GM13976 (cell line): ENCODE measurements around the gene VPS8.
A peak's percentile ranks its signal among the peaks of the same experiment; 100 is the strongest.

Source experiments
- DNase-seq: peaks from one replicate; pipeline ENCODE4 v3.0.0; 2012; ENCODE audit warnings: low spot score
- in situ Hi-C: fragments of 300-500 bp; cut with MboI; formaldehyde crosslinking; loops from one replicate; pipeline ENCODE4 v1.12.0; 2022; ENCODE audit warnings: low sequenced_read_pairs, mixed read lengths, inconsistent platforms; ENCODE audit not compliant: unreplicated experiment
- TF ChIP-seq, protein P1 (sequence below): IDR thresholded peaks from 2 replicates; pipeline ENCODE4 v1.5.1; 2012; ENCODE audit warnings: borderline replicate concordance, mild to moderate bottlenecking; ENCODE audit not compliant: insufficient read depth; ENCODE audit errors: extremely low read depth, missing control alignments, control extremely low read depth

The VPS8 gene

DNA sequence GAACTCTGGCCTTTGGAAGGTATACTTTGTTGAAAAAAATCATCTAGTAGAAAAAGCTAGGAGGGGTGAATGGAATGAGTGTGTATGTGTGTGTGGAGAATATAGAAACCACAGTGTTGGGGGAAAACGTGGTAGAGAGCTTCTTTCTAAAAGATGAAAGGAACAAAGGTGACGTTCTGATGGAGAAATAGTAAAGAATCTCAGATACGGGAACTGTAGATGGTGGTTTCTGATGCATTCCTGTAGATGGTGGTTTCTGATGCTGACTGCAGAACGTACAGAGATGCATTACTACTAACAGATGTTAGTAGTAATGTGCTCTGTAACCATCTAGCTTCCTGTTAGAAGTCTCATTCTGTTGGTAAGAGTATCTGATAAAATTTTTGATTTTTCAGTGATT, 60.2 kb downstream of the VPS8 start:
- TF ChIP-seq, protein P1, sequence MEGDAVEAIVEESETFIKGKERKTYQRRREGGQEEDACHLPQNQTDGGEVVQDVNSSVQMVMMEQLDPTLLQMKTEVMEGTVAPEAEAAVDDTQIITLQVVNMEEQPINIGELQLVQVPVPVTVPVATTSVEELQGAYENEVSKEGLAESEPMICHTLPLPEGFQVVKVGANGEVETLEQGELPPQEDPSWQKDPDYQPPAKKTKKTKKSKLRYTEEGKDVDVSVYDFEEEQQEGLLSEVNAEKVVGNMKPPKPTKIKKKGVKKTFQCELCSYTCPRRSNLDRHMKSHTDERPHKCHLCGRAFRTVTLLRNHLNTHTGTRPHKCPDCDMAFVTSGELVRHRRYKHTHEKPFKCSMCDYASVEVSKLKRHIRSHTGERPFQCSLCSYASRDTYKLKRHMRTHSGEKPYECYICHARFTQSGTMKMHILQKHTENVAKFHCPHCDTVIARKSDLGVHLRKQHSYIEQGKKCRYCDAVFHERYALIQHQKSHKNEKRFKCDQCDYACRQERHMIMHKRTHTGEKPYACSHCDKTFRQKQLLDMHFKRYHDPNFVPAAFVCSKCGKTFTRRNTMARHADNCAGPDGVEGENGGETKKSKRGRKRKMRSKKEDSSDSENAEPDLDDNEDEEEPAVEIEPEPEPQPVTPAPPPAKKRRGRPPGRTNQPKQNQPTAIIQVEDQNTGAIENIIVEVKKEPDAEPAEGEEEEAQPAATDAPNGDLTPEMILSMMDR, result no peak
- DNase-seq, result no peak
- in situ Hi-C loops, result no loop called here

DNA sequence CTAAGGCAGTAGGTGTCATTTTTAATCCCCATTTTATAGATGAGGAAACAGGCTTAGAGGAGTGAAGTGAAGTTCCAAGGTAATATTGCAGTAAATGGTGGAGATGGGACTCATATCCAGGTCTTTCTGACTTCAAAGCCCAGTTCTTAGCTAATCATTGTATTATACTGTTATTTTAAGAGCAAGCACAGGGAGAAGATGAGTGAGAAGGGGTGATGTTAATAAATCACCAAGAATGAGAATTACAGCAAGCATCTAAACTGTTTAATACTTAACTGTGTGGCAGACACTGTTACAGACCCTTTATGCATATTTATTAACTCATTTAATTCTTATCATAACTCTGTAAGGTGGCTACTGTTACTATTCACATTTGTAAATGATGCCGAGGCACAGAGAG, 61.2 kb downstream of the VPS8 start:
- DNase-seq, result no peak
- in situ Hi-C loops, result no loop called here
- TF ChIP-seq, protein P1, result no peak

DNA sequence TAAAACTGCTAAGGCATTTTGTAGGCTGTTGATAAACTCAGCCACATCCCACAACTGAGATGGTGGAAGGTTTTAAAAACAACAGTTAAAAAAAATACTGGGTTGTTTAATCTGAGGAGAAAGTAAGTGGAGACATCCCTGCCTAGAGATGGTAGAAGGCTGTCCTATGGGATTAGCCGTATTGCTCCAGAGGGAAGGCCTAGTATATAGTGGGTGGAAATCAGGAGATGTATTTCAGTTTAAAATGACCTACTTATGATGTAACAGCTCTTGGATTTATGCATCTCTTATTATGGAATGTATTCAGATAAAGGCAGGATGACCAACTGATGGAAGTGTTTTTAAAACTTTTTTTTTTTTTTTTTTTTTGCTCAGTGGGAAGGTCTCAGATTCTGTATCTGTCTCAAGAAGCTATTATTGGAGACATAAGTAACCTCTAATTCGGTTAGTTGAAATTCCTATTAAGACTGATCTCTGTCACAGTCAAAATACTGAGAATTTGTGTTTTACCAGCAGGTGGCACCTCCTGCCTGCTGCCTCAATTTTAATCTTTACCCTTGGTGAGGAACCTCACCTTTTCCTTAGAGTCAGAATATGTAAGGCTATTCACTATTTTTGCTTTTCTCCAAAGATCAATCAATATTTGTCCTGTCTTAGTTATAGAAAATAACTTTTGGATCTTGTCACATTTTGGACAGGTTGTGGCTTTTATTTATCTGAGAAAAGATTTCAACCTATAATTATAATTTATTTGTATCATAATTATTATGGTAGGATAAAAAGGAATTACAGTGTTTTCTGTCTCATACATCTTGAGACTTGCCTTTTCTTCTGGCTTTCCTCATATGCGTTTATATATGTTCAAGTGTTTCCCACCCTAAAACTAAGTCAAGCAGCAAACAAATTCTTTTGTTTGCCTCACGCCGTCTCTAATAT, 63.0 kb downstream of the VPS8 start:
- peak; percentile 36 for DNase-seq
- in situ Hi-C loops, result loop anchor here (25.0 kb wide), 1 partner anchor 312 kb away; no protein-coding TSS in a partner anchor
- TF ChIP-seq, protein P1, result peak; percentile 45

DNA sequence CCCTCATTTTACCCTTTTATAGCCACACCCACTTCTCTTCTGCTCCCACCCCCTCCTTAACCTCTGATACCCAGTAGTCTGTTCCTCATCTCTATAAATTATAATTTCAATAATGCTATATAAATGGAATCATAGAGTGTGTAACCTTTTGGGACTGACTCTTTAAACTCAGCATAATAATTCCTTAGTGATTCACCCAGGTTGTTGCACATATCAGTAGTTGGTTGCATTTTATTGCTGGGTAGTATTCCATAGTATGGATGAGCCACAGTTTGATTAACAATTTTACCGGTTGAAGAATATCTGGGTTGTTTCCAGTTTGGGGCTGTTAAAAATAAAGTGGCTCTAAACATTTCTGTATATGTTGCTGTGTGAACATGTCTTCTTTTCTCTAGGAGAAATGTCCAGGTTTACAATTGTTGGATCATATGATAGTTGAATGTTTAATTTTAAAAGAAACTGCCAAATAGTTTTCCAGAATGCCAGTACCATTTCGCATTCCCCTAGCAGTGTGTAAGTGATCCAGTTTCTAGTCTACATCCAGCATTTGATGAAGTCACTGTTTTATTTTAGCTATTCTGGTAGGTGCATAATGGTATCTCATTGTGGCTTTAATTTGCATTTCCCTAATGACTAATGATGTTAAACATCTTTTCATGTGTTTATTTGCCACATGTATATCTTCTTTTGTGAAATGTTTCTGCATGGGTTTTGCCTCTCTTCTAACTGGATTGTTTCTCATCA, 68.5 kb downstream of the VPS8 start:
- in situ Hi-C loops, result loop anchor here (25.0 kb wide), 1 partner anchor 307 kb away; no protein-coding TSS in a partner anchor
- no peak for DNase-seq
- TF ChIP-seq, protein P1, result no peak

DNA sequence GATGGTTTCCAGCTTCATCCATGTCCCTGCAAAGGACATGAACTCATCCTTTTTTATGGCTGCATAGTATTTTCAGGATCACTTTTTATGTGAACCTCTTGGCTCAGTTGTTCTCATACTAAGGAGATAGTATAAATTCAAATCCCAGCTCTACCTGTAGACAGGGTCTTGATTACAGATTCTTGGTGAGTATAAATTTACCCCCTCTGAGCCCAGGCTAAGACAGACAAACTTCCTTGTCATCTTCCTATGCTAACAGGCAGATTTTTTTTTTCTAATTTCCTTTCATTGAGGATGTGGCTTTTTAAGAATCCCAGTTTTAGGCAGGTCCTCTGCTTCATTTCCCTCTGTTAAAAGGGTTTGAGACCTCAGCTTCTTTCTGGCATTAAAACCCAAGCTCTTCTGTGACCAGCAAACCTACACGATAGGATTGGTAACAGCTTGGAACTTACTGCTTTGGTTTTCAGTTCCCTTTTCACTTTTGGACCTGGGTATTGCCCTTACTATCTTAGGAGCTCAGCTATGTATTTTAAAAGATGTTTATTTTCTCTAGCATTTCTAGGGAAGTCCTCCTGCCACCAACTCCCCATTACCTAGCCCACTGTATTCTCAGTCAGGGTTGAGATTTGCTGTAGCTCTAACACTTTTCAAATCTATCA, 72.5 kb downstream of the VPS8 start:
- DNase-seq, result peak; percentile 42
- in situ Hi-C loops, result loop anchor here (25.0 kb wide), 1 partner anchor 303 kb away; no protein-coding TSS in a partner anchor
- TF ChIP-seq, protein P1, result no peak

DNA sequence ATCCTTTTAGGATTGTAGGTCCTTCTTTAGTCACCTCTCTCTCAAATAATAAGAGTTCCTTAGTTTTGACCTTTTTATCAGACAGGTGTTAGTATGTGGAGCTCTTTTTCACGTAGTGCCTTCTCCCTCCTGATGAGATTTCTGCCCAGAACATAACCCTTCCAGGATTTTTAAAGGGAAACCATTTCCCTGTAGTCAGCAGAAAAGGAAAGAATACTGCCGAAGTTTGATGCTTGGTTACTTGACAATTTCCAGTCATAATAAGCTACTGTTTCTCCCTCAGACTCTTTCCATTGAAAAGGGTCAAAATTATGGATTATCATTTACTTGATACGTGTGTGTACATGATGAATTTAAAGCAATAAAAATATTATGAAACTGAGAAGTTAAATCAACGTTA, 73.1 kb downstream of the VPS8 start:
- in situ Hi-C loops, result loop anchor here (25.0 kb wide), 1 partner anchor 302 kb away; no protein-coding TSS in a partner anchor
- TF ChIP-seq, protein P1, result no peak
- DNase-seq, result no peak
